Karpas-422 (cell line): ENCODE data around the gene ZNF579. TPM values are rescaled to one million over a fixed set of nuclear protein-coding genes. Genes with fewer than 3 reads are reported as not detected.

Experiments
- DNase-seq: peaks from one replicate; pipeline ENCODE4 v3.0.0-alpha.2; 2015
- H2AFZ ChIP-seq: fragments of 200-600 bp; sonication (generic); 2 replicates; pipeline ENCODE4 v1.6.1; 2014; ENCODE audit warnings: antibody characterized with exemption, low read length, mixed read lengths
- H3K27ac ChIP-seq: fragments of 200-600 bp; sonication (generic); 2 replicates; pipeline ENCODE4 v1.5.1; 2014; ENCODE audit warnings: mild to moderate bottlenecking, low read length, moderate library complexity
- H3K27me3 ChIP-seq: fragments of 200-600 bp; sonication (generic); 2 replicates; pipeline ENCODE4 v1.6.1; 2014; ENCODE audit warnings: low read length, mixed read lengths
- H3K36me3 ChIP-seq: fragments of 200-600 bp; sonication (generic); 2 replicates; pipeline ENCODE4 v1.6.1; 2014; ENCODE audit warnings: low read length, mixed read lengths; ENCODE audit not compliant: insufficient read depth
- H3K4me1 ChIP-seq: fragments of 200-600 bp; sonication (generic); 2 replicates; pipeline ENCODE4 v1.6.1; 2014; ENCODE audit warnings: mild to moderate bottlenecking, low read length, mixed read lengths
- H3K4me2 ChIP-seq: fragments of 200-600 bp; sonication (generic); 2 replicates; pipeline ENCODE4 v1.6.1; 2014; ENCODE audit warnings: low read length, low read depth, mild to moderate bottlenecking; ENCODE audit not compliant: poor library complexity, severe bottlenecking
- H3K4me3 ChIP-seq: fragments of 200-600 bp; sonication (generic); 2 replicates; pipeline ENCODE4 v1.5.1; 2014; ENCODE audit warnings: mild to moderate bottlenecking, antibody characterized with exemption, low read length, mixed read lengths
- H3K79me2 ChIP-seq: fragments of 200-600 bp; sonication (generic); 2 replicates; pipeline ENCODE4 v1.6.1; 2014; ENCODE audit warnings: mild to moderate bottlenecking, low read length, mixed read lengths
- H3K9ac ChIP-seq: fragments of 200-600 bp; sonication (generic); 2 replicates; pipeline ENCODE4 v1.6.0; 2014; ENCODE audit warnings: low read length
- H3K9me2 ChIP-seq: fragments of 200-600 bp; sonication (generic), shearing (Covaris generic); replicated peaks from 2 replicates; pipeline ENCODE4 v1.6.0; 2014; ENCODE audit warnings: mild to moderate bottlenecking, low read length, moderate library complexity; ENCODE audit not compliant: insufficient read depth
- H3K9me3 ChIP-seq: fragments of 300-700, 200-600 bp; sonication (generic); 2 replicates; pipeline ENCODE4 v1.6.1; 2014; ENCODE audit warnings: low read length, mixed read lengths
- H4K20me1 ChIP-seq: fragments of 200-600 bp; sonication (generic); 2 replicates; pipeline ENCODE4 v1.6.1; 2014; ENCODE audit warnings: mild to moderate bottlenecking, antibody characterized with exemption, low read length, low read depth; ENCODE audit not compliant: insufficient read depth
- total RNA-seq: library from RNA; depleted of rRNA; stranded (reverse); fragments of >200 nt; shearing (Covaris generic); gene quantifications from 2 replicates; pipeline ENCODE4 v1.2.3, GENCODE V29; 2014; ENCODE audit warnings: low replicate concordance

ZNF579 gene
- total RNA-seq, 1 experiment from 2014 or later: 5.0 TPM

GRCh38 chr19:55615543-55616394 lies 35.1 kb upstream of the ZNF579 start:
- no peak overlapping the region for H3K9ac ChIP-seq
- no peak for DNase-seq
- H3K9me2 ChIP-seq: no peaks in the 10 kb centered on the region
- H3K4me2 ChIP-seq: no peak overlapping the region
- H3K27ac ChIP-seq: no peak overlapping the region
- no peaks in the 10 kb centered on the region for H3K9me3 ChIP-seq
- peaks cover 8% of the 10 kb centered on the region for H4K20me1 ChIP-seq
- H3K4me3 ChIP-seq: no peak overlapping the region
- no peaks in the 10 kb centered on the region for H3K27me3 ChIP-seq
- H3K4me1 ChIP-seq: peaks cover 20% of the 10 kb centered on the region
- H3K36me3 ChIP-seq: peaks cover 3% of the 10 kb centered on the region; the same call in 1 of the 2 replicates
- peaks cover 24% of the 10 kb centered on the region for H3K79me2 ChIP-seq
- no peak overlapping the region for H2AFZ ChIP-seq

DNA sequence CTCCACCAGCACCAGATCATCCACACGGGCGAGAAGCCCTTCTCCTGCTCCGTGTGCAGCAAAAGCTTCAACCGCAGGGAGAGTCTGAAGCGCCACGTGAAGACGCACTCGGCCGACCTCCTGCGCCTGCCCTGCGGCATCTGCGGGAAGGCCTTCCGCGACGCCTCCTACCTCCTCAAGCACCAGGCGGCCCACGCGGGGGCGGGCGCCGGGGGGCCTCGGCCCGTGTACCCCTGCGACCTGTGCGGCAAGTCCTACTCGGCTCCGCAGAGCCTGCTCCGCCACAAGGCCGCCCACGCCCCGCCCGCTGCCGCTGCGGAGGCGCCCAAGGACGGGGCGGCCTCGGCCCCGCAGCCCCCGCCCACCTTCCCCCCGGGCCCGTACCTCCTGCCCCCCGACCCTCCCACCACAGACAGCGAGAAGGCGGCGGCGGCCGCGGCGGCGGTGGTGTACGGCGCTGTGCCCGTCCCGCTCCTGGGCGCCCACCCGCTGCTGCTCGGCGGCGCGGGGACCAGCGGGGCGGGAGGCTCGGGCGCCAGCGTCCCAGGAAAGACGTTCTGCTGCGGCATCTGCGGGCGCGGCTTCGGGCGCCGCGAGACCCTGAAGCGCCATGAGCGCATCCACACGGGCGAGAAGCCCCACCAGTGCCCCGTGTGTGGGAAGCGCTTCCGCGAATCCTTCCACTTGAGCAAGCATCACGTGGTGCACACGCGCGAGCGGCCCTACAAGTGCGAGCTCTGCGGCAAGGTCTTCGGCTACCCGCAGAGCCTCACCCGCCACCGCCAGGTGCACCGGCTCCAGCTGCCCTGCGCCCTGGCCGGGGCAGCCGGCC lies 34.3 kb upstream of the ZNF579 start:
- Histone ChIP-seq H3K4me2 (no peak overlapping the region), H3K9ac (no peak overlapping the region), H3K4me3 (no peak overlapping the region), H3K27ac (no peak overlapping the region), H3K4me1 (peaks cover 14% of the 10 kb centered on the region), H4K20me1 (peaks cover 12% of the 10 kb centered on the region), H3K79me2 (peaks cover 31% of the 10 kb centered on the region), H3K27me3 (no peaks in the 10 kb centered on the region), H3K9me2 (no peaks in the 10 kb centered on the region), H2AFZ (no peak overlapping the region), H3K9me3 (no peaks in the 10 kb centered on the region), H3K36me3 (peaks cover 5% of the 10 kb centered on the region; the same call in 1 of the 2 replicates)
- no peak for DNase-seq

DNA sequence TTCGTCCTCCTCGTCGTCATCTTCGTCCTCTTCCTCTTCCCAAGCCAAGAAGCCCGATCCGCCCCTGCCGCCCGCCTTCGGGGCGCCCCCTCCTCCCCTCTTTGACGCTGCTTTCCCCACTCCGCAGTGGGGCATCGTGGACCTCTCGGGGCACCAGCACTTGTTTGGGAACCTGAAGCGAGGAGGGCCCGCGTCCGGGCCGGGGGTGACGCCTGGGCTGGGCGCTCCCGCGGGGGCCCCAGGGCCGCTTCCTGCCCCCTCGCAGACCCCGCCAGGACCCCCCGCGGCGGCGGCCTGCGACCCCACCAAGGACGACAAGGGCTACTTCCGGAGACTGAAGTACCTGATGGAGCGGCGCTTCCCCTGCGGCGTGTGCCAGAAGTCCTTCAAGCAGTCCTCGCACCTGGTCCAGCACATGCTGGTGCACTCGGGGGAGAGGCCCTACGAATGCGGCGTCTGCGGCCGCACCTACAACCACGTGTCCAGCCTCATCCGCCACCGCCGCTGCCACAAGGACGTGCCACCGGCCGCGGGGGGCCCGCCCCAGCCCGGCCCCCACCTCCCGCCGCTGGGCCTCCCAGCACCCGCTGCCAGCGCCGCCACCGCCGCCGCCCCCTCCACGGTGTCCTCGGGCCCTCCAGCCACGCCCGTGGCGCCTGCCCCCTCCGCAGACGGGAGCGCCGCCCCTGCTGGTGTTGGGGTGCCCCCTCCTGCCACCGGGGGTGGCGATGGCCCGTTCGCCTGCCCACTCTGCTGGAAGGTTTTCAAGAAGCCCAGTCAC lies 33.5 kb upstream of the ZNF579 start:
- DNase-seq: no peak
- Histone ChIP-seq H3K9ac (no peak overlapping the region), H3K27me3 (no peaks in the 10 kb centered on the region), H2AFZ (no peak overlapping the region), H3K4me3 (no peak overlapping the region), H3K9me3 (no peaks in the 10 kb centered on the region), H3K79me2 (peaks cover 39% of the 10 kb centered on the region), H3K9me2 (no peaks in the 10 kb centered on the region), H3K36me3 (peaks cover 10% of the 10 kb centered on the region), H3K4me2 (no peak overlapping the region), H4K20me1 (peaks cover 18% of the 10 kb centered on the region), H3K4me1 (peaks cover 7% of the 10 kb centered on the region; the same call in 1 of the 2 replicates), H3K27ac (no peak overlapping the region)

GRCh38 chr19:55613396-55613795 lies 32.7 kb upstream of the ZNF579 start:
- H3K36me3 ChIP-seq: peaks cover 17% of the 10 kb centered on the region
- H3K4me1 ChIP-seq: peaks cover 7% of the 10 kb centered on the region; the same call in 1 of the 2 replicates
- H3K9ac ChIP-seq: no peak overlapping the region
- no peak for DNase-seq
- no peaks in the 10 kb centered on the region for H3K9me3 ChIP-seq
- peaks cover 46% of the 10 kb centered on the region for H3K79me2 ChIP-seq
- H3K9me2 ChIP-seq: no peaks in the 10 kb centered on the region
- no peaks in the 10 kb centered on the region for H3K27me3 ChIP-seq
- no peak overlapping the region for H3K4me2 ChIP-seq
- H3K27ac ChIP-seq: no peak overlapping the region
- H4K20me1 ChIP-seq: peaks cover 18% of the 10 kb centered on the region
- no peak overlapping the region for H3K4me3 ChIP-seq
- H2AFZ ChIP-seq: no peak overlapping the region

DNA sequence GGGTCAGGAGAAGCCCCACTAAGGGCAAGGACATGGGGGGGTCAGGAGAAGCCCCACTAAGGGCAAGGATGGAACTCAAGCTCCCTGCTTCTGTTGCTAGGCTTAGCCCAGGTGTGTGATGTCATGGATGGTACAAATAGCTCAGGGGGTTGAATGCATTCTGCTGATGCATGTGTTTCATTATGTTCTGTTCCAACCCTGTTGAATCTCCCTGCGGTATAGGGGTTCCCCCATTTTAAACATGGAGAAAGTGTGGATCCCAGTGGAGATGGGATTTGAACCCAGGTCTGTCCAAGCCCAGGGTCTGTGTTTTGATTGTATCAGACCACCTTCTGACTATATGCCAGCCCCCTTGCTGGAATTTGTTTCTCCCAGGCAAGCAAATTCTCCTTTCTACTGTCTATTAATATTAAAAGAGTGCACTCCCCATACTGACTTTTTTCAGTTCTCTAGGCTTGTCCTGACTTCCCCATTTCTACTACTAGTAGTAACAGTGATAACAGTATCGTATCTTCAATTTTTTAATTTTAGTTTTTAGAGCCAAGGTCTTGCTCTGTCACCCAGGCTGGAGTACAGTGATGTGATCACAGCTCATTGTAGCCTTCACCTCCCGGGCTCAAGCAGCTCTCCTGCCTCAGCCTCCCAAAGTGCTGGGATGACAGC lies 31.5 kb upstream of the ZNF579 start:
- Histone ChIP-seq H3K4me2 (no peak overlapping the region), H3K36me3 (peaks cover 18% of the 10 kb centered on the region), H3K27me3 (no peaks in the 10 kb centered on the region), H2AFZ (no peak overlapping the region), H3K9ac (no peak overlapping the region), H3K9me2 (no peaks in the 10 kb centered on the region), H3K4me3 (no peak overlapping the region), H3K9me3 (no peaks in the 10 kb centered on the region), H4K20me1 (peaks cover 18% of the 10 kb centered on the region), H3K27ac (no peak overlapping the region), H3K4me1 (peaks cover 8% of the 10 kb centered on the region), H3K79me2 (peaks cover 58% of the 10 kb centered on the region)
- no peak for DNase-seq

- H4K20me1 ChIP-seq: peaks cover 18% of the 10 kb centered on the region
- no peaks in the 10 kb centered on the region for H3K9me2 ChIP-seq
- H2AFZ ChIP-seq: no peak overlapping the region
- no peak overlapping the region for H3K27ac ChIP-seq
- peaks cover 24% of the 10 kb centered on the region for H3K36me3 ChIP-seq
- H3K4me3 ChIP-seq: no peak overlapping the region
- no peak overlapping the region for H3K4me2 ChIP-seq
- H3K79me2 ChIP-seq: peaks cover 64% of the 10 kb centered on the region
- no peak for DNase-seq
- H3K9me3 ChIP-seq: no peaks in the 10 kb centered on the region
- no peaks in the 10 kb centered on the region for H3K27me3 ChIP-seq
- H3K9ac ChIP-seq: no peak overlapping the region
- H3K4me1 ChIP-seq: peaks cover 15% of the 10 kb centered on the region
These were observed 30.8 kb upstream of the ZNF579 start for GRCh38 chr19:55611300-55611982.

DNA sequence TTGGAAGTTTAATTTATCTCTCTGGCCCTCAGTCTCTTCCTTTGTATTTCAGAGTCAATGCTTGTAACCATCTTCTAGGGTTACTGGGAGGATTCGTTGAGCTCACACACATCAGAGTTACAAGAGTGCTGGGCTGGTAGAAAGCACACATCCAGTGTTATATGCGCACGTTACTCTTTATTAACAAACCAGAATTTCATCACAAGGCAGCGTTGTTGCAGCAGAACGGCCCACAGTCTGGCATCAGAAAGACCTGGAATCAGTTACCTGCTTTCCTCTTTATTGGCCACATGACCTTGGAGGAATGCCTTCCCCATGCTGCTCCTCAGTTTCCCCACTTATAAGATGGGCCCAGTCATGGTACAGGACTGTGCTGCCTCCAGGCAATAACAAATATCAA lies 28.7 kb upstream of the ZNF579 start:
- H3K9me2 ChIP-seq: no peaks in the 10 kb centered on the region
- no peaks in the 10 kb centered on the region for H3K9me3 ChIP-seq
- peaks cover 18% of the 10 kb centered on the region for H4K20me1 ChIP-seq
- H3K36me3 ChIP-seq: peaks cover 24% of the 10 kb centered on the region
- H3K9ac ChIP-seq: no peak overlapping the region
- no peak for DNase-seq
- peaks cover 25% of the 10 kb centered on the region for H3K4me1 ChIP-seq
- H3K27ac ChIP-seq: no peak overlapping the region
- no peaks in the 10 kb centered on the region for H3K27me3 ChIP-seq
- H3K79me2 ChIP-seq: peaks cover 73% of the 10 kb centered on the region
- no peak overlapping the region for H3K4me3 ChIP-seq
- no peak overlapping the region for H2AFZ ChIP-seq
- no peak overlapping the region for H3K4me2 ChIP-seq
